Mesenchymal stem cell (in vitro differentiated cells and primary cell): ENCODE results near the gene FAM131A.
A peak's percentile ranks its signal among the peaks of the same experiment; 100 is the strongest.

Experiments used
- small RNA-seq: library from polyadenylated mRNA; stranded (forward); fragments of <200 nt; extraction: miRNeasy Mini kit (QIAGEN cat#:217004); gene quantifications from one replicate; pipeline ENCODE3, GENCODE V24; 2013; ENCODE audit warnings: low read depth

The FAM131A gene

Small RNA genes within 50 kb of the gene (small RNA-seq; reads per million reads assigned to genes)
- gene SNORD66, result 1,760 reads per million, percentile 98 among the genes with 10 or more reads in this experiment
